ENCODE results near the gene TRAPPC11. TPM values are rescaled to one million over a fixed set of nuclear protein-coding genes. Genes with fewer than 3 reads are reported as not detected.

TRAPPC11 gene
- 56.2 TPM for total RNA-seq (ENCODE audit: unreplicated experiment)
- long read RNA-seq, partial matches to known transcripts: 0 of 2 reads
- long read RNA-seq, other reads (novel, unspliced or antisense): 2 of 2 reads

DNA sequence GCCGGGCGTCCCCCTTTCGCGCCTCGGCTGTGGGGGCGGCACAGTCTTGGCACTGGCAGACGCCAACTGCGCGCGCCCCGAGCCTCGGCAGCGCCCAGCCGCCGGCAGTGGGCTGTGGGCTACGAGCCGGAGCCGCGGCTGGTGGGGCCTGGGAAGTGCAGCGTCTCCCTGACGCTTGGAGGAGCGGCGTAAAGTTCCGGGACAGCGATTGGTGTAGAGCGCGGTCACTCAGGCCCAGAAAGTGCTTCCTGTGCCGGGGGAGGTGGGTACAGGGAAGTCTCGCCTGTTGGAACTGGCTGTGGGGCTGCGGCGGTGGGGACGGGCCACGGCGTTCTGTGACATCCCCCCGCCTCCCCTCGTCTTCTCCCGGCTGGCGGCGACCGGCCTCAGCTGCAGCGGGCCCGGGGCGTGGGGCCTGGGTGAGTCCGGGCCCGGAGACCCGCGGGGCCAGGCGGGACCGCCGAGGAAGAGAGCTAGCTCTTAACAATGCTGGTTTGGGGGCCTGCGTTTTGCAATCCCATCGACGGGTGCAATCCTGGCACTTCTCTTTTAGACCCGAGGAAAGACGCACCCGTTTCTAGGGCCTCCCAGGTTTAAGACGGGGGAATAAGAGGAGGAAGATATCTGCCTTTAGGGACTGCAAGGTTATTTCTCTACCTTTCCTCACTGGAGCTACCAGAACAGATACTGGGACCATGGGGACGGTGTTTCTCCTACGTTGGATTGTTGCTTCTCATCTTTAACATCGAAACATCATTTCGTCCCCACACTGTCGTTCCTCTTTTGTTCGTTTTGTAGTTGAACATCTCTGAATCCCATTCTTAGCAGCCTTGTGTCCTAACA lies at the start of gene TRAPPC11, which contains the start of gene RWDD4:
Gene TRAPPC11 (plus strand): TSS at position 265 of the 843 bp plus-strand sequence. CDS start 4,575 bp downstream, outside the sequence.
Gene RWDD4 (minus strand): TSS at position 157 of the 843 bp plus-strand sequence. CDS start 233 bp downstream, outside the sequence.
- DNase-seq: peak; percentile 97
- peaks cover 2% of the 10 kb centered on the region for H3K27me3 Mint-ChIP-seq (ENCODE audit: unreplicated experiment)
- H3K4me1 Mint-ChIP-seq (ENCODE audit: low read depth, unreplicated experiment): peaks cover 10% of the 10 kb centered on the region
- H3K9me3 Mint-ChIP-seq (ENCODE audit: unreplicated experiment): no peaks in the 10 kb centered on the region
- H3K27ac Mint-ChIP-seq (ENCODE audit: unreplicated experiment): peak within 1 kb of the TSS; percentile 91
- no peaks in the 10 kb centered on the region for H3K36me3 Mint-ChIP-seq (ENCODE audit: unreplicated experiment)
- H3K4me3 Mint-ChIP-seq (ENCODE audit: unreplicated experiment): peak within 1 kb of the TSS; percentile 97
- TF ChIP-seq, protein P1, sequence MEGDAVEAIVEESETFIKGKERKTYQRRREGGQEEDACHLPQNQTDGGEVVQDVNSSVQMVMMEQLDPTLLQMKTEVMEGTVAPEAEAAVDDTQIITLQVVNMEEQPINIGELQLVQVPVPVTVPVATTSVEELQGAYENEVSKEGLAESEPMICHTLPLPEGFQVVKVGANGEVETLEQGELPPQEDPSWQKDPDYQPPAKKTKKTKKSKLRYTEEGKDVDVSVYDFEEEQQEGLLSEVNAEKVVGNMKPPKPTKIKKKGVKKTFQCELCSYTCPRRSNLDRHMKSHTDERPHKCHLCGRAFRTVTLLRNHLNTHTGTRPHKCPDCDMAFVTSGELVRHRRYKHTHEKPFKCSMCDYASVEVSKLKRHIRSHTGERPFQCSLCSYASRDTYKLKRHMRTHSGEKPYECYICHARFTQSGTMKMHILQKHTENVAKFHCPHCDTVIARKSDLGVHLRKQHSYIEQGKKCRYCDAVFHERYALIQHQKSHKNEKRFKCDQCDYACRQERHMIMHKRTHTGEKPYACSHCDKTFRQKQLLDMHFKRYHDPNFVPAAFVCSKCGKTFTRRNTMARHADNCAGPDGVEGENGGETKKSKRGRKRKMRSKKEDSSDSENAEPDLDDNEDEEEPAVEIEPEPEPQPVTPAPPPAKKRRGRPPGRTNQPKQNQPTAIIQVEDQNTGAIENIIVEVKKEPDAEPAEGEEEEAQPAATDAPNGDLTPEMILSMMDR (IDR thresholded peaks at IDR 0.05; ENCODE audit: partially characterized antibody, unreplicated experiment): no peak

DNA sequence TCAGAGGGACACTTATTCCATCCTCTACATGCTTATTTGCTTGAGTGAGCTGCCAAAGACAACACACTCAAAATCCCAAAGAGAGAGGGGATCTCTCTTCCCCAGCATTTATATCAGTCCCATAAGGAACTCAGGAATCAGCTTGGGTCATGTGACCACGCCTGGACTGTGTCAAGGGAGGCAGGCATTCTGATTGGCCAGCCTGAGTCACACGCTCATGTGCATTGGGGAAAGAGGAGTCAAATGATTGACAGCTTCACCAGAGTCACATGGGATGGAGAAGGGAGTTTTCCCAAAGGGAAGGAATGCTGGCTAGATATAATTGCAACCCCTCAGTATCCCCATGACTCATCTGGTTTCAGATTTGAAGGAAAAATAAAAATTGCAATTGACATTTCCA lies 49.1 kb upstream of the TRAPPC11 start:
- Mint-ChIP-seq H3K27me3 (ENCODE audit: unreplicated experiment) (no peaks in the 10 kb centered on the region), H3K36me3 (ENCODE audit: unreplicated experiment) (no peaks in the 10 kb centered on the region), H3K9me3 (ENCODE audit: unreplicated experiment) (peaks cover 2% of the 10 kb centered on the region), H3K4me3 (ENCODE audit: unreplicated experiment) (no peak overlapping the region), H3K27ac (ENCODE audit: unreplicated experiment) (no peak overlapping the region), H3K4me1 (ENCODE audit: low read depth, unreplicated experiment) (peaks cover 6% of the 10 kb centered on the region)
- no peak for DNase-seq
- TF ChIP-seq, protein P1 (IDR thresholded peaks at IDR 0.05; ENCODE audit: partially characterized antibody, unreplicated experiment): no peak

DNA sequence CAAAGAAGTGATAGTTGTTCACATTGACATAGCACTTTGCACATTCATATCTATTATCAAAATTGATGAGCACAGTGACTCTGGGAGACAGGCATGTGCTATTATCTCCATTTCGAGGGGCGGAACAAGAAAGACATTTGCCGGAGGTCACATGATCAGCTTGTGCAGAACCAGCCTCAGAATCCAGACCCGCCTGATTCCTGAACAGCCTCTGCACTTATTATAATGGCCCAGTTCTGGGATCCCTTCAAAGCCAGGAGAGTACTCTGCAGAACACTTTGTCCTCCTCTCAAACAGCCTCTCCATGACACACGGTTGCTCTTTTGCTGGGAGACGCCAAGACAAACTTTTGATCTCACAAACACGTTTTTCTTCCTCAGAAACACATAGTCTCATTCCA lies 48.5 kb upstream of the TRAPPC11 start:
- Mint-ChIP-seq H3K9me3 (ENCODE audit: unreplicated experiment) (peaks cover 2% of the 10 kb centered on the region), H3K4me3 (ENCODE audit: unreplicated experiment) (no peak overlapping the region), H3K36me3 (ENCODE audit: unreplicated experiment) (no peaks in the 10 kb centered on the region)

DNA sequence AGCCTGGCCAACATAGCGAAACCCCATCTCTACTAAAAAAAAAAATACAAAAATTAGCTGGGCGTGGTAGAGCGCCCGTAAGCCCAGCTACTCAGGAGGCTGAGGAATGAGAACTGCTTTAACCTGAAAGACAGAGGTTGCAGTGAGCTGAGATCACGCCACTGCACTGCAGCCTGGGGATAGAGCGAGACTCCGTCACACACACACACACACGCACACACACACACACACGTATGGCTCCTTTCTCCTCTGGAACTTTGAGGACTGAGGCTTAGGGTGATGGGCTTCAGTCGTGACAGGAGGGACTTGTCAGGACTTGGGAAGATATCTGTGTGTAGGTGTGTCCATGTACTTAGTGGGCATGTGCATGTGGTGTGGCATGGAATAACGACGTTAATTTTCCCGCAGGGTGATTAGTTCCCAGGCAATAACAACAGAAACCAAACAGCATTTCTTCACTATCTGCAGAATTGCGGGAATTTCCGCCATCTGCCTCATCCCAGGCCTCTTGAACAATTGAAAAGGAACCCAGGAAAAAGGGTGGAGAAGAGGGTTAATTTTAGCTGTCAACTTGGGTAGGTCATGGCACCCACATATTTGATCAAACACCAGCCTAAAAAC lies 47.8 kb upstream of the TRAPPC11 start:
- Mint-ChIP-seq H3K27ac (ENCODE audit: unreplicated experiment) (no peak overlapping the region), H3K4me1 (ENCODE audit: low read depth, unreplicated experiment) (peaks cover 6% of the 10 kb centered on the region), H3K27me3 (ENCODE audit: unreplicated experiment) (no peaks in the 10 kb centered on the region), H3K36me3 (ENCODE audit: unreplicated experiment) (no peaks in the 10 kb centered on the region), H3K4me3 (ENCODE audit: unreplicated experiment) (no peak overlapping the region), H3K9me3 (ENCODE audit: unreplicated experiment) (peaks cover 2% of the 10 kb centered on the region)
- TF ChIP-seq, protein P1 (IDR thresholded peaks at IDR 0.05; ENCODE audit: partially characterized antibody, unreplicated experiment): no peak
- DNase-seq: no peak

More for the DNA sequence above, 48.5 kb upstream of the TRAPPC11 start:
- Mint-ChIP-seq H3K27me3 (ENCODE audit: unreplicated experiment) (no peaks in the 10 kb centered on the region), H3K4me1 (ENCODE audit: low read depth, unreplicated experiment) (peaks cover 6% of the 10 kb centered on the region), H3K27ac (ENCODE audit: unreplicated experiment) (no peak overlapping the region)
- TF ChIP-seq, protein P1 (IDR thresholded peaks at IDR 0.05; ENCODE audit: partially characterized antibody, unreplicated experiment): no peak
- DNase-seq: no peak

Data from glutamatergic neuron (in vitro differentiated cells).